CD14-positive monocyte (primary cell): ENCODE data around the gene ZFHX3. TPM values are rescaled to one million over a fixed set of nuclear protein-coding genes. Genes with fewer than 3 reads are reported as not detected.

Experiments used
- DNase-seq, 3 donors: peaks; one replicate each; pipeline ENCODE4 v3.0.0-alpha.2; 2011 to 2022
- H2AFZ ChIP-seq: 2 replicates; pipeline ENCODE4 v1.6.0; 2012; ENCODE audit warnings: mild to moderate bottlenecking, low read depth, low read length, inconsistent platforms; ENCODE audit not compliant: insufficient read depth, poor library complexity, severe bottlenecking
- H3K27ac ChIP-seq, 2 donors: 1 replicate in 1 of 2; 2 replicates in 1 of 2; pipeline ENCODE4 v1.5.1; 2012 to 2013; ENCODE audit warnings: low read length in 2 of 2, control low read depth in 1 of 2, inconsistent platforms in 1 of 2, low read depth in 1 of 2, mild to moderate bottlenecking in 1 of 2
- H3K27me3 ChIP-seq, 2 donors: one replicate each; pipeline versions ENCODE4 v1.6.0 to v1.6.1; 2011 to 2013; ENCODE audit warnings: low read length in 2 of 2; ENCODE audit not compliant: control insufficient read depth in 2 of 2, insufficient read depth in 2 of 2
- H3K36me3 ChIP-seq, 2 donors: replicated peaks in 1 of 2; 1 replicate in 1 of 2; 2 replicates in 1 of 2; pipeline versions ENCODE4 v1.5.1 to v1.6.1; 2012 to 2013; ENCODE audit warnings: low read length in 2 of 2, control low read depth in 1 of 2, inconsistent platforms in 1 of 2, mild to moderate bottlenecking in 1 of 2; ENCODE audit not compliant: insufficient read depth in 2 of 2, control insufficient read depth in 1 of 2
- H3K4me1 ChIP-seq, 2 donors: 1 replicate in 1 of 2; 2 replicates in 1 of 2; pipeline versions ENCODE4 v1.5.1 to v1.6.1; 2012 to 2013; ENCODE audit warnings: low read length in 2 of 2, control low read depth in 1 of 2, inconsistent platforms in 1 of 2, mild to moderate bottlenecking in 1 of 2, moderate library complexity in 1 of 2; ENCODE audit not compliant: insufficient read depth in 2 of 2, control insufficient read depth in 1 of 2
- H3K4me2 ChIP-seq: replicated peaks from 2 replicates; pipeline ENCODE3; 2012; ENCODE audit warnings: low read length, moderate library complexity, mild to moderate bottlenecking; ENCODE audit not compliant: poor library complexity, severe bottlenecking; ENCODE audit errors: extremely low read depth
- H3K4me3 ChIP-seq, 3 experiments: fragments of 200-600 bp in 1 of 3; sonication (generic) in 1 of 3; replicated peaks in 1 of 3; 1 replicate in 2 of 3; 2 replicates in 1 of 3; pipeline ENCODE4 v1.5.1; 2011 to 2013; ENCODE audit warnings: low read length in 3 of 3, mild to moderate bottlenecking in 3 of 3, control low read depth in 2 of 3, low read depth in 2 of 3, inconsistent platforms in 1 of 3, moderate library complexity in 1 of 3
- H3K79me2 ChIP-seq: 2 replicates; pipeline ENCODE4 v1.6.0; 2012; ENCODE audit warnings: mild to moderate bottlenecking, control low read depth, inconsistent platforms, low read length, moderate library complexity; ENCODE audit not compliant: insufficient read depth
- H3K9ac ChIP-seq: 2 replicates; pipeline ENCODE4 v1.6.0; 2017; ENCODE audit warnings: low read length, mild to moderate bottlenecking; ENCODE audit not compliant: insufficient read depth, poor library complexity, severe bottlenecking
- H3K9me3 ChIP-seq, 2 donors: replicated peaks in 1 of 2; 1 replicate in 1 of 2; 2 replicates in 1 of 2; pipeline versions ENCODE4 v1.5.1 to v1.6.1; 2012 to 2013; ENCODE audit warnings: low read length in 2 of 2, control low read depth in 1 of 2; ENCODE audit not compliant: control insufficient read depth in 1 of 2, insufficient read depth in 1 of 2
- H4K20me1 ChIP-seq: 2 replicates; pipeline ENCODE4 v1.6.0; 2012; ENCODE audit warnings: mild to moderate bottlenecking, low read length, control low read depth, moderate library complexity; ENCODE audit not compliant: insufficient read depth
- H3K27ac Mint-ChIP-seq, 7 donors: one replicate each; pipeline ENCODE4 v1.8.0; 2020; ENCODE audit warnings: mild to moderate bottlenecking in 7 of 7, mixed read lengths in 7 of 7, moderate library complexity in 6 of 7, inconsistent platforms in 2 of 7
- H3K27me3 Mint-ChIP-seq, 3 donors: one replicate each; pipeline ENCODE4 v1.8.0; 2021 to 2022; ENCODE audit warnings: low read depth in 3 of 3, mild to moderate bottlenecking in 3 of 3, mixed read lengths in 3 of 3, moderate library complexity in 3 of 3, inconsistent platforms in 1 of 3
- H3K36me3 Mint-ChIP-seq, 2 donors: one replicate each; pipeline ENCODE4 v1.8.0; 2020; ENCODE audit warnings: mixed read lengths in 2 of 2, inconsistent platforms in 1 of 2, mild to moderate bottlenecking in 1 of 2
- H3K4me1 Mint-ChIP-seq: one replicate; pipeline ENCODE4 v1.8.0; 2020; ENCODE audit warnings: mild to moderate bottlenecking, mixed read lengths
- H3K4me3 Mint-ChIP-seq, 2 donors: one replicate each; pipeline ENCODE4 v1.8.0; 2020; ENCODE audit warnings: mild to moderate bottlenecking in 2 of 2, mixed read lengths in 2 of 2, moderate library complexity in 1 of 2
- H3K9me3 Mint-ChIP-seq, 7 donors: one replicate each; pipeline ENCODE4 v1.8.0; 2020 to 2022; ENCODE audit warnings: mixed read lengths in 7 of 7, mild to moderate bottlenecking in 6 of 7, moderate library complexity in 6 of 7, inconsistent platforms in 2 of 7
- CTCF ChIP-seq: fragments of 200-600 bp; IDR thresholded peaks from one replicate; pipeline ENCODE4 v1.8.0; 2022; ENCODE audit warnings: antibody characterized with exemption, mild to moderate bottlenecking
- WGBS: methylation state at CpG from one replicate; pipeline ENCODE4 v1.1.5; 2013; ENCODE audit warnings: missing lambda C conversion rate; ENCODE audit not compliant: insufficient coverage; 5-methylcytosine and 5-hydroxymethylcytosine counted together
- intact Hi-C, 2 donors: fragments of 100-400 bp; cut with micrococcal nuclease; formaldehyde crosslinking; loops; one replicate each; pipeline versions ENCODE4 v1.15.0 to v1.15.1; 2023
- polyA plus RNA-seq, 3 donors: library from polyadenylated mRNA; depleted of rRNA in 1 of 3; unstranded in 2 of 3; stranded (reverse) in 1 of 3; fragments of 300-500 nt in 2 of 3; fragments of >200 nt in 1 of 3; fragmentation: Illumina TruSeq in 2 of 3; gene quantifications; 1 replicate in 2 of 3; 2 replicates in 1 of 3; pipeline ENCODE4 v1.2.3, GENCODE V29; 2012 to 2021

ZFHX3 gene
- polyA plus RNA-seq, 3 donors: 0.42 to 4.2 (median 0.43) TPM

DNA sequence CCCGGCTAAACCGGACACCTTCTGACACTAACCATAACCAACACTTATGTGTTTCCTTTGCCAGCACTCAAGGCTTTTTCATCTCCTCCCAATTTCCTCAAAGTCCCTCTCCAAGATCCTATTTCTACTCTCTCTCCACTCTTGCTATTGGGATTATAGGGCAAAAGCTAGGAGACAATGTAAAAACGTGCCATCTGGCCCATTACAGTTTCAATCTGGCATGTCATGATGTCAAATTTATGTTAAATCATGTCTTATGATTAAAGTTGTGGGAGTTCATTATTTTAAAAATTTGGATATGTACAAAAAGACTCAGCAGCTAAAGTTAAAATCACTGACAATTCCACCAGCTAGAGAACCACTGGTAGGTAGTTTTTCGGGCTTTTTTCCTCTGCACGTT, 77.3 kb downstream of the ZFHX3 start:
- WGBS: 100% methylated on average over 2 of the region's 5 CpGs
- intact Hi-C loops: loop anchor here in 1 of 2 donors (10.0 kb wide), 2 partner anchors 126 to 224 kb away; no protein-coding TSS in a partner anchor

DNA sequence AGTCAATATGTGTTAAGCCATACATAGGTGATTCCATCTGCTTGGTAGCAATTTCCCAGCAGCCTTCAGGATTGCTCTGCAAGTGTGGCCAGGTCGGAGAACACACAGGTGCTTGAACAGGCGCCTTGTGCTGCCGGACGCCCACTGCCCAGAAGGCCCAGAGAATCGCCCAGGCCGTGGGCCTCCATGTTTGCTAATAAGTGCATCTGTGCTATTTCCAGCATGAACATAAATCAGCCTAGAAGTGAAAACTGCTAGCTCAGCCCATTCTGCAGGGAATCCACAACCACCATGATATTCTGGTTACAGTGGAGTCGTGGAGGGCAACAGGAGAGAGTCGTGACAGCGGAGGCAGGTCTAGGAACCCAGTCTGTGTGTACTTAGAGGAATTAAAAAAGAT, 78.1 kb downstream of the ZFHX3 start:
- Histone ChIP-seq H3K4me3 (no peak overlapping the region), H3K9ac (no peak overlapping the region), H3K79me2 (no peaks in the 10 kb centered on the region), H4K20me1 (peaks cover 66% of the 10 kb centered on the region), H2AFZ (no peak overlapping the region), H3K4me2 (no peak overlapping the region), H3K4me1 (no peaks in the 10 kb centered on the region), H3K27ac (no peak overlapping the region), H3K9me3 (no peaks in the 10 kb centered on the region), H3K36me3 (no peaks in the 10 kb centered on the region), H3K27me3 (no peaks in the 10 kb centered on the region)
- Mint-ChIP-seq H3K4me1 (peaks cover 5% of the 10 kb centered on the region), H3K36me3 (peaks cover 6 to 10% of the 10 kb centered on the region in 2 donors), H3K4me3 (no peak overlapping the region), H3K27me3 (peaks cover 0 to 3% (median 0%) of the 10 kb centered on the region in 3 donors), H3K9me3 (no peaks in the 10 kb centered on the region), H3K27ac (no peak overlapping the region)
- 97% methylated on average over 7 of the region's 9 CpGs for WGBS
- no peak for TF ChIP-seq CTCF
- DNase-seq: no peak
- intact Hi-C loops: loop anchor here in 1 of 2 donors (10.0 kb wide), 2 partner anchors 125 to 225 kb away; no protein-coding TSS in a partner anchor

More for the DNA sequence above, 77.3 kb downstream of the ZFHX3 start:
- Histone ChIP-seq H3K27me3 (no peaks in the 10 kb centered on the region), H3K4me1 (no peaks in the 10 kb centered on the region), H3K4me2 (no peak overlapping the region), H3K9ac (no peak overlapping the region), H3K36me3 (no peaks in the 10 kb centered on the region), H3K27ac (no peak overlapping the region), H3K79me2 (no peaks in the 10 kb centered on the region), H4K20me1 (peaks cover 69% of the 10 kb centered on the region), H2AFZ (no peak overlapping the region), H3K4me3 (no peak overlapping the region), H3K9me3 (no peaks in the 10 kb centered on the region)
- no peak for TF ChIP-seq CTCF
- DNase-seq: no peak
- Mint-ChIP-seq H3K9me3 (no peaks in the 10 kb centered on the region), H3K36me3 (peaks cover 6 to 10% of the 10 kb centered on the region in 2 donors), H3K4me1 (peaks cover 5% of the 10 kb centered on the region), H3K4me3 (no peak overlapping the region), H3K27ac (no peak overlapping the region), H3K27me3 (peaks cover 0 to 3% (median 0%) of the 10 kb centered on the region in 3 donors)
